Kidney capillary endothelial cell (primary cell): ENCODE measurements around the gene ZC2HC1C.

Source experiments
- DNase-seq: peaks from one replicate; pipeline ENCODE4 v3.0.0-alpha.2; 2018; ENCODE audit warnings: low spot score

ZC2HC1C gene

GRCh38 chr14:75069121-75069810 lies at the start of gene ZC2HC1C:
Gene ZC2HC1C (plus strand): TSS chr14:75069641. CDS start chr14:75070574, 933 bp downstream.
- DNase-seq = peak; percentile 77

GRCh38 chr14:75022655-75023054 lies 46.8 kb upstream of the ZC2HC1C start:
- no peak for DNase-seq

GRCh38 chr14:75023108-75023507 lies 46.3 kb upstream of the ZC2HC1C start:
- DNase-seq = no peak

GRCh38 chr14:75025082-75025481 lies 44.4 kb upstream of the ZC2HC1C start:
- peak; percentile 72 for DNase-seq

- no peak for DNase-seq
Measured at GRCh38 chr14:75025876-75026275, 43.6 kb upstream of the ZC2HC1C start.

- DNase-seq = no peak
Measured at GRCh38 chr14:75030147-75030546, 39.3 kb upstream of the ZC2HC1C start.

GRCh38 chr14:75032939-75033338 lies 36.5 kb upstream of the ZC2HC1C start:
- no peak for DNase-seq

- no peak for DNase-seq
Measured at GRCh38 chr14:75040507-75040906, 28.9 kb upstream of the ZC2HC1C start.

GRCh38 chr14:75040959-75041358 lies 28.5 kb upstream of the ZC2HC1C start:
- DNase-seq = no peak

- no peak for DNase-seq
Measured at GRCh38 chr14:75041613-75042012, 27.8 kb upstream of the ZC2HC1C start.

- no peak for DNase-seq
Measured at GRCh38 chr14:75042035-75042434, 27.4 kb upstream of the ZC2HC1C start.

- DNase-seq = peak; percentile 28
Measured at GRCh38 chr14:75044322-75044721, 25.1 kb upstream of the ZC2HC1C start.

GRCh38 chr14:75044752-75045151 lies 24.7 kb upstream of the ZC2HC1C start:
- DNase-seq = no peak

- no peak for DNase-seq
Measured at GRCh38 chr14:75046275-75046674, 23.2 kb upstream of the ZC2HC1C start.

- DNase-seq = peak; percentile 68
Measured at GRCh38 chr14:75046899-75047298, 22.5 kb upstream of the ZC2HC1C start.

GRCh38 chr14:75047506-75047905 lies 21.9 kb upstream of the ZC2HC1C start:
- no peak for DNase-seq

- DNase-seq = no peak
Measured at GRCh38 chr14:75048101-75048500, 21.3 kb upstream of the ZC2HC1C start.

- DNase-seq = no peak
Measured at GRCh38 chr14:75049136-75049535, 20.3 kb upstream of the ZC2HC1C start.

- DNase-seq = no peak
Measured at GRCh38 chr14:75049731-75050201, 19.7 kb upstream of the ZC2HC1C start.

- DNase-seq = peak; percentile 75
Measured at GRCh38 chr14:75050852-75051555, 18.4 kb upstream of the ZC2HC1C start, which contains the start of gene MLH3. Gene MLH3 (minus strand): TSS chr14:75051467. CDS start chr14:75049655, 1,812 bp downstream.

- no peak for DNase-seq
Measured at GRCh38 chr14:75051556-75051899, 17.9 kb upstream of the ZC2HC1C start.

GRCh38 chr14:75053396-75054291 lies 15.8 kb upstream of the ZC2HC1C start:
- DNase-seq = peak; percentile 30
